A673 (cell line): ENCODE results near the gene TLCD3B.

Experiments
- CTCF ChIP-seq: fragments of 300-800, 200-600 bp; sonication (generic); conservative IDR thresholded peaks from 2 replicates; pipeline ENCODE4 v1.5.1; 2017; ENCODE audit warnings: low read depth, mild to moderate bottlenecking, antibody characterized with exemption, low read length, moderate library complexity, mixed read lengths
- EZH2 ChIP-seq: fragments of 200-600 bp; sonication (generic); IDR thresholded peaks from 2 replicates; pipeline ENCODE4 v1.6.1; 2017; ENCODE audit warnings: borderline replicate concordance, low read depth, mild to moderate bottlenecking, mixed read lengths, antibody characterized with exemption, low read length; ENCODE audit not compliant: poor library complexity, severe bottlenecking

DNA sequence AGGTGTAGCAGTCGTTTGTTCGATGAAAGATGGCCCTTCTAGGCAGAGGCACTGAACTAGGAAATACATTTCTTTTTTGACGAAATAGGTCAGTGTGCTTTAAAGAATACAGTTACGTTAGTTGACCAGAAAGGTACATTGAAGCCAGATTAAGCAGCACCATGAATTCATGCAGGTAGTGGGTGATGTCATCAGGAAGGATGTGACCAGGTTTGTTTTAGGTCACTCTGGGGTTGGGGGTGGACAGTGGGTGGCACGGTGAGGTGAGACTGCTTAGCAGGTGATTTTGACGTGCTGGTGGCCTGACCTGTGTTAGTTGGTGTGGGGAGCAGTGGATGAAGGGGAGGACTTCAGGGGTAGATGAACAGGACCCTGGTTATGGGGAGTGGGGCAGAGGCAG lies 31.5 kb downstream of the TLCD3B start:
- TF ChIP-seq CTCF, result no peak
- no peak for TF ChIP-seq EZH2
